ENCODE measurements around the gene TRPM8. TPM values are rescaled to one million over a fixed set of nuclear protein-coding genes. Genes with fewer than 3 reads are reported as not detected.

The TRPM8 gene
- total RNA-seq, 2 donors from 2014 or later: 0.21 TPM; not detected in 1

DNA sequence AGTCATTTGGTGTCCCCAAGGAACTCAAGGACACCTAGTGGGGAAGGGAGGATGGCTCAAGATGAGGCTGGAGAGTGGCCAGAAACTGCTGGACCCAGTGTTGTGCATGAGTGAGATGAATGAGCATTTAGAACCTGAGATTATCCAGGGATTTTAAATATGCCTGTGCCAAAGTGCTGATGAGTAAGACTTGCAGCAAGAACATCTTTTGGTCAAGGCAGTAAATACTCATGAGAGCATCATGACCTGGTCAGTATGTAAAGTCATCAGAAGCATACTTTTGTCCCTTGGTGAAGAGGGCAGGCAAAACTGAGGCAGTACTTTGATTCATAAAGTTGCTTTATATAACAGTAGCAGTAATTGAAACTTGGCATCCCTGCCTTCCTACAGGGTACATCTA, 130.2 kb downstream of the TRPM8 start:
- Mint-ChIP-seq H3K9me3 (no peaks in the 10 kb centered on the region), H3K4me3 (no peak overlapping the region), H3K36me3 (ENCODE audit: low read depth) (no peaks in the 10 kb centered on the region), H3K27me3 (no peaks in the 10 kb centered on the region), H3K4me1 (no peaks in the 10 kb centered on the region), H3K27ac (no peak overlapping the region)
- no peak for ATAC-seq (replicated peaks)

GRCh38 chr2:234048049-234048448, 130.9 kb downstream of the TRPM8 start:
- Mint-ChIP-seq H3K4me1 (peaks cover 3% of the 10 kb centered on the region), H3K4me3 (no peak overlapping the region), H3K27ac (no peak overlapping the region), H3K36me3 (ENCODE audit: low read depth) (no peaks in the 10 kb centered on the region), H3K27me3 (peaks cover 4% of the 10 kb centered on the region), H3K9me3 (peaks cover 5% of the 10 kb centered on the region)
- no peak for ATAC-seq (replicated peaks)

- Mint-ChIP-seq H3K4me1 (peaks cover 3% of the 10 kb centered on the region), H3K27me3 (peaks cover 4% of the 10 kb centered on the region), H3K36me3 (ENCODE audit: low read depth) (no peaks in the 10 kb centered on the region), H3K27ac (no peak within 1 kb of the TSS), H3K9me3 (peaks cover 5% of the 10 kb centered on the region), H3K4me3 (no peak within 1 kb of the TSS)
- ATAC-seq (replicated peaks): no peak
These were observed 133.4 kb downstream of the TRPM8 start, which contains the start of gene SPP2 for GRCh38 chr2:234050455-234051135. Gene SPP2 (plus strand): TSS chr2:234050702. CDS start chr2:234050787, 85 bp downstream.

DNA sequence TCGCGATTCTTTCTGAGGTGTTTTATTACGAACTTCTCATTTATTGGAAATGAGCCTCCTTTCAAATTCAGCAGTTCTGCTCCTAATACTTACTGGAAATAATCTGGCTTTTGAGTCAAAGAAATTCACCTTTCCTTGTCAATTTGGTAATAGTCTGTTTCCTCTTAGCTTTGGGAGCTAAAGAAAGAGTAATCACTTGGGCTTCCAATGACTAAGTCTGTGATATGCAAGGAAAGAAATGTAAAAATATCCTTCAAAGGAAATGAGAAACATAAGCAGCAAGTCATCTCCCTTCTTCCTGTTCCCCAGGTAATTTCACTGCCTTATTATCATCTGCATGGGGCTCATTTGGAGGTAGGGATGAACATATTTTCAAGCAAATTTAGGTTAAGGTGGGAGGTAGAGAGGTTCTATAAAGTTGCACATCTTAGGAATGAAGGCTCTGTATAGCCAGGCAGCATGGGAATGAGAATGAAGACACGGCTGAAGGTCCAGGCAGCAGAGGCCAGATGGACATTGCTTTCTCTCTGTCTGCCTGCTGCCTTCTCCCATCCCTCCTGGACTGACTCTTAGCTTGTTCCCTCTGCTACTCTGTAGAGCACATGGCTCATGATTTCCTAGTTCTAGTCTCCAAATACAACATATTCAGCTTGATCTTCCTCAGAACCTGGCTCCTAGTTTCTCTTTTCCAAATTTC, 134.3 kb downstream of the TRPM8 start:
- peaks cover 5% of the 10 kb centered on the region for H3K9me3 Mint-ChIP-seq

GRCh38 chr2:234058881-234059280, 141.7 kb downstream of the TRPM8 start:
- no peak overlapping the region for H3K27ac Mint-ChIP-seq
- no peaks in the 10 kb centered on the region for H3K36me3 Mint-ChIP-seq (ENCODE audit: low read depth)
- no peaks in the 10 kb centered on the region for H3K27me3 Mint-ChIP-seq
- no peak for ATAC-seq (replicated peaks)
- no peaks in the 10 kb centered on the region for H3K9me3 Mint-ChIP-seq
- H3K4me1 Mint-ChIP-seq: no peaks in the 10 kb centered on the region
- no peak overlapping the region for H3K4me3 Mint-ChIP-seq

More for the DNA sequence above, 134.3 kb downstream of the TRPM8 start:
- H3K4me1 Mint-ChIP-seq: peaks cover 3% of the 10 kb centered on the region
- H3K36me3 Mint-ChIP-seq (ENCODE audit: low read depth): no peaks in the 10 kb centered on the region
- ATAC-seq (replicated peaks): no peak
- peaks cover 4% of the 10 kb centered on the region for H3K27me3 Mint-ChIP-seq
- H3K27ac Mint-ChIP-seq: no peak overlapping the region
- H3K4me3 Mint-ChIP-seq: no peak overlapping the region

DNA sequence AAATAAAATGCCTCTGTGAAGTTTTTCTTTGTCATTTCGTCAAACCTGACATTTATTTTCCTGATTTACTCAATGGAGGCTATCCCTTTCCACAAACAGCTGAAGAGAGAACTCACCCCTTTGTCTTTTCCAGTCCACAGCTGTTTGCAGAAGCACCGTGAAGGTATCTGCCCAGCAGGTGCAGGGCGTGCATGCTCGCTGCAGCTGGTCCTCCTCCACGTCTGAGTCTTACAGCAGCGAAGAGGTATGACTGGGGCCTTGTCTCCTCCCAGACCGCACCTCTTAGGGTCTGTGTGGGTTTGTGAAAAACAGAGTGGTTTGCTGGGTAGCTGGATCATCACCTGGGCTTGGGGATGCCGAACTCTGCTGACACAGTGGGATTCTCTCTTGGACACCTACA, 143.1 kb downstream of the TRPM8 start:
- no peak for ATAC-seq (replicated peaks)
- Mint-ChIP-seq H3K36me3 (ENCODE audit: low read depth) (no peaks in the 10 kb centered on the region), H3K27ac (no peak overlapping the region), H3K27me3 (no peaks in the 10 kb centered on the region), H3K4me3 (no peak overlapping the region), H3K9me3 (no peaks in the 10 kb centered on the region), H3K4me1 (no peaks in the 10 kb centered on the region)

- Mint-ChIP-seq H3K4me1 (no peaks in the 10 kb centered on the region), H3K27ac (no peak overlapping the region), H3K4me3 (no peak overlapping the region), H3K9me3 (no peaks in the 10 kb centered on the region), H3K36me3 (ENCODE audit: low read depth) (no peaks in the 10 kb centered on the region), H3K27me3 (no peaks in the 10 kb centered on the region)
- ATAC-seq (replicated peaks): no peak
These were observed 144.6 kb downstream of the TRPM8 start for GRCh38 chr2:234061624-234062257.

DNA sequence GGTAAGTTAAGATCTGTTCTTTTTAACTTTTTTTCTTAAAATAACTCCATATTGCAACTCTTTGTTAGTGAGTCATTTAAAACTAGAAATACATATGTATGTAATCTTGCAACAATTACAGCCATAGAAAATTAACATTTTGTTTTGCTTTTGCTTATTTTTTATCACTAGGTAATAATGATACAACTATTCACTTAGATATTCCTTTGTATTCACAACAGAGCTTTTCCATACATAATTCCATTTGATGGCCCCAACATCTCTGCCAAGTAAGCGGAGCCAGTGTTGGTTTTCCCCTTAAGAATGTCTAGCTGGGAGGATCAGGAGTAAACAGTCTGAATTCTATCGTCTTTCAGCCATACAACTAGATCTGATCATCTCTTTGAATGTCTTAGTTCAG, 149.4 kb downstream of the TRPM8 start:
- Mint-ChIP-seq H3K27ac (no peak overlapping the region), H3K4me1 (peaks cover under 1% of the 10 kb centered on the region), H3K36me3 (ENCODE audit: low read depth) (no peaks in the 10 kb centered on the region), H3K9me3 (peaks cover 9% of the 10 kb centered on the region), H3K27me3 (no peaks in the 10 kb centered on the region), H3K4me3 (no peak overlapping the region)
- ATAC-seq (replicated peaks): no peak

Other genes starting within 250 kb of the TRPM8 start
- under 1 TPM in 1 of 2 donors, not detected in 1; 0.19 TPM for gene UGT1A9, start 245.5 kb upstream of the TRPM8 start, total RNA-seq
- not detected for gene UGT1A7, start 235.5 kb upstream of the TRPM8 start, total RNA-seq
- not detected for gene UGT1A6, start 224.5 kb upstream of the TRPM8 start, total RNA-seq
- gene UGT1A5, start 204.5 kb upstream of the TRPM8 start, total RNA-seq: not detected
- not detected for gene UGT1A4, start 198.6 kb upstream of the TRPM8 start, total RNA-seq
- not detected for gene UGT1A3, start 188.3 kb upstream of the TRPM8 start, total RNA-seq
- gene UGT1A1, start 157.1 kb upstream of the TRPM8 start, total RNA-seq: not detected
- not detected for gene MROH2A, start 139.0 kb upstream of the TRPM8 start, total RNA-seq
- 100 to 1,000 TPM in 1 of 2 donors, 10 to 100 TPM in 1; 90.4 to 147 TPM for gene HJURP, start 62.8 kb upstream of the TRPM8 start, total RNA-seq
- not detected for gene SPP2, start 133.3 kb downstream of the TRPM8 start, total RNA-seq

All from activated T-helper 17 cell treated with anti-CD3 and anti-CD28 coated beads, Interleukin-2, amount 50 U/mL, for 72 hours (primary cell).